ENCODE results near the gene ZBTB8OS.
"Not testable (repeated sequence)": the region's sequence is repeated elsewhere in the genome, so short reads cannot be mapped to it uniquely, and the experiment has no call there.

ZBTB8OS gene

GRCh38 chr1:32650248-32650751 lies at the start of gene ZBTB8OS:
TSS of gene ZBTB8OS (minus strand) at chr1:32650550. CDS start at chr1:32650529, 21 bp downstream.
- in situ Hi-C loops (cut with HindIII; ENCODE audit: low sequenced_read_pairs): no loop called here

GRCh38 chr1:32696996-32697395 lies 46.6 kb upstream of the ZBTB8OS start:
- in situ Hi-C loops (cut with HindIII; ENCODE audit: low sequenced_read_pairs): not testable (repeated sequence)

- in situ Hi-C loops (cut with HindIII; ENCODE audit: low sequenced_read_pairs): no loop called here
Measured at GRCh38 chr1:32696041-32696440, 45.7 kb upstream of the ZBTB8OS start.

- in situ Hi-C loops (cut with HindIII; ENCODE audit: low sequenced_read_pairs): no loop called here
Measured at GRCh38 chr1:32695098-32695904, 45.0 kb upstream of the ZBTB8OS start.

- in situ Hi-C loops (cut with HindIII; ENCODE audit: low sequenced_read_pairs): no loop called here
Measured at GRCh38 chr1:32693455-32694174, 43.3 kb upstream of the ZBTB8OS start.

GRCh38 chr1:32686387-32686786 lies 36.0 kb upstream of the ZBTB8OS start:
- in situ Hi-C loops (cut with HindIII; ENCODE audit: low sequenced_read_pairs): no loop called here

GRCh38 chr1:32685498-32685897 lies 35.1 kb upstream of the ZBTB8OS start:
- in situ Hi-C loops (cut with HindIII; ENCODE audit: low sequenced_read_pairs): no loop called here

- in situ Hi-C loops (cut with HindIII; ENCODE audit: low sequenced_read_pairs): no loop called here
Measured at GRCh38 chr1:32684167-32684811, 33.9 kb upstream of the ZBTB8OS start.

GRCh38 chr1:32683397-32683796 lies 33.0 kb upstream of the ZBTB8OS start:
- in situ Hi-C loops (cut with HindIII; ENCODE audit: low sequenced_read_pairs): no loop called here

- in situ Hi-C loops (cut with HindIII; ENCODE audit: low sequenced_read_pairs): no loop called here
Measured at GRCh38 chr1:32681999-32682398, 31.6 kb upstream of the ZBTB8OS start.

- in situ Hi-C loops (cut with HindIII; ENCODE audit: low sequenced_read_pairs): no loop called here
Measured at GRCh38 chr1:32681509-32681908, 31.2 kb upstream of the ZBTB8OS start.

- in situ Hi-C loops (cut with HindIII; ENCODE audit: low sequenced_read_pairs): no loop called here
Measured at GRCh38 chr1:32680642-32681041, 30.3 kb upstream of the ZBTB8OS start.

GRCh38 chr1:32679993-32680392 lies 29.6 kb upstream of the ZBTB8OS start:
- in situ Hi-C loops (cut with HindIII; ENCODE audit: low sequenced_read_pairs): not testable (repeated sequence)

- in situ Hi-C loops (cut with HindIII; ENCODE audit: low sequenced_read_pairs): no loop called here
Measured at GRCh38 chr1:32676945-32677344, 26.6 kb upstream of the ZBTB8OS start.

GRCh38 chr1:32668716-32669115 lies 18.4 kb upstream of the ZBTB8OS start:
- in situ Hi-C loops (cut with HindIII; ENCODE audit: low sequenced_read_pairs): not testable (repeated sequence)

- in situ Hi-C loops (cut with HindIII; ENCODE audit: low sequenced_read_pairs): no loop called here
Measured at GRCh38 chr1:32666901-32667566, 16.7 kb upstream of the ZBTB8OS start.

- in situ Hi-C loops (cut with HindIII; ENCODE audit: low sequenced_read_pairs): no loop called here
Measured at GRCh38 chr1:32665915-32666314, 15.6 kb upstream of the ZBTB8OS start.

GRCh38 chr1:32659581-32659980 lies 9.2 kb upstream of the ZBTB8OS start:
- in situ Hi-C loops (cut with HindIII; ENCODE audit: low sequenced_read_pairs): no loop called here

GRCh38 chr1:32652244-32652962 lies 2.1 kb upstream of the ZBTB8OS start:
- in situ Hi-C loops (cut with HindIII; ENCODE audit: low sequenced_read_pairs): no loop called here

- in situ Hi-C loops (cut with HindIII; ENCODE audit: low sequenced_read_pairs): no loop called here
Measured at GRCh38 chr1:32651461-32652073, 1.2 kb upstream of the ZBTB8OS start.
